GM21360 (cell line): Measurements from ENCODE around the gene GPR18.
A peak's percentile ranks its signal among the peaks of the same experiment; 100 is the strongest.
"Not testable (repeated sequence)": the region's sequence is repeated elsewhere in the genome, so short reads cannot be mapped to it uniquely, and the experiment has no call there.

Experiments used
- ATAC-seq: cut with Tn5 transposase; IDR thresholded peaks from one replicate; pipeline ENCODE4 v1.9.1; 2021; ENCODE audit warnings: mild to moderate bottlenecking, moderate library complexity; ENCODE audit not compliant: unreplicated experiment

Gene GPR18

DNA sequence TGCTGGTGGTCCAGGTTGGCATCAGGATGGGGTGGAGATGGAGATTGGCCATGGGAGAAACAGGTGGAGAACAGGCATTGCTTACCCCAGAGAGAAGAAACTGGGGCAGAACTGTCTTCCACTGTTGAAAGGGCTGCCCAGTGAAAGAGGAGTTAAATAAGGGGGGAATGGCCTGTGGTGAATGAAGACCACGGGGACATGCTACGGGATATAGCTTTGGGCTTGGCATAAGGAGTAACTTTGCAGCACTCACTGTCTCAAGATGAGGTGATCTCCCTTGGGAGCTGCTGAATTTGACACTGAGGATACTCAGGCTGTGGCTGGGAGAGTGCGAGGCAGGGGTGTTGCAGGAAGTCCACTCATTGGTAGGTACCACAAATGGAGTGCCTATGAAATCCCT lies 10.6 kb upstream of the GPR18 start:
- ATAC-seq, result no peak

DNA sequence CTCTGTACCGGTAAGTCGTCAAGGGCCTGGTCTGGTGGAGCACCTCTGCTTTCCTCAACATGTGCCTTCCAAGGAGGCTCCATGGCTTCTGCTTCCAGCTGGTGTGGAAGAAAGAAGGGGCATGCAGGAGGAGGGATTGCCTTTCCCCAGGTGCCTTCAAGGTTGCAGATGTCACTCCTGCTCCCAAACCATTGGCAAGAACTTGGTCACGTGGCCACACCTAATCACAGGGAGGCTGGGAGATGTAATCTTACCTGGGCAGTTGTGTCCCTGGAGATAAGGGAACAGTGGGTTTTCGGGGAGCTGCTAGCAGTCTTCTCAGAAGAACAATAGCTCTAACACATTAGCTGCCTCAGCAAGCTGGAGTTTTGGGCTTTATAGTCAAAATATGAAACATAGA lies 9.7 kb upstream of the GPR18 start:
- ATAC-seq, result no peak

DNA sequence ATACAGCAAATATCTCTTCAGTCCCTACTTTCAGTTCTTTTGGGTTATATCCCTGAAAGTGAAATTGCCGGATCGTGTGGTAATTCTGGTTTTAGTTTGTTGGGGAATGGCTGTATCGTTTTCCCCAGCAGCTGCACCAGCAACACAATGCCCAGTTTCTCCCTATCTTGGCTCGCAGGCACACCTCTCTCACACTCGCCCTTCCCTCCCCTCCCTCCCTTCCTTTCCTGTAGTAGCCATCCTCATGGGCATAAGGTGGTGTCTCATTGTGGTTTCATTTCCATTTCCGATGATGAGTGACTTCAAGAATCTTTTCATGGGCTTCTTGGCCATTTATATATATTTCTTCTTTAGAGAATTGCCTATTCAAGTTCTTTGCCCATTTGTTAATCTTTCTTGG lies 8.6 kb upstream of the GPR18 start:
- no peak for ATAC-seq

DNA sequence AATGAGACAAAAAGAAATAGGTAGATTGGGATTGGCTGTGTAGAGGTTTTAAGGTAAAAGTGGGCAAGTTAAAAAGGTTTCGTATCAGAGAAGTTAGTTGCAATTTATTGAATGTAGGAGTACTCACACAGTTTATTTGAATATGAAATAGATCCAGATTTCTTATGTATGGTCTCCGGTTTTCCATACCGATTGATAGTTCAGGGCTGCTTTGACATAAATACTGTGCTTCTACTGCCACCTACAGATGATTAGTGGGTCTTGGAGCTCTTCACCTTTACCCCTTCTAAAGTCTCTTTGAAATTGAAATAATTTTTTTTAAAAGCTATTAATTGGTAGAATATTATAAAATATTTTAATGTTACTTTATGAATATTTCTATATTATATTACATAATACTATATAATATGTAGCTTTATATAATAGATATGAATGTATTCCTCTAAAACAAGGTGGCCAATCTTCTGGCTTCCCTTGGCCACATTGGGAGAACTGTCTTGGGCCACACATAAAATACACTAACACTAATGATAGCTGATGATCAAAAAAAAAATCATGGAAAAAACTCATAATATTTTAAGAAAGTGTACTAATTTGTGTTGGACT lies 7.7 kb upstream of the GPR18 start:
- ATAC-seq, result no peak

DNA sequence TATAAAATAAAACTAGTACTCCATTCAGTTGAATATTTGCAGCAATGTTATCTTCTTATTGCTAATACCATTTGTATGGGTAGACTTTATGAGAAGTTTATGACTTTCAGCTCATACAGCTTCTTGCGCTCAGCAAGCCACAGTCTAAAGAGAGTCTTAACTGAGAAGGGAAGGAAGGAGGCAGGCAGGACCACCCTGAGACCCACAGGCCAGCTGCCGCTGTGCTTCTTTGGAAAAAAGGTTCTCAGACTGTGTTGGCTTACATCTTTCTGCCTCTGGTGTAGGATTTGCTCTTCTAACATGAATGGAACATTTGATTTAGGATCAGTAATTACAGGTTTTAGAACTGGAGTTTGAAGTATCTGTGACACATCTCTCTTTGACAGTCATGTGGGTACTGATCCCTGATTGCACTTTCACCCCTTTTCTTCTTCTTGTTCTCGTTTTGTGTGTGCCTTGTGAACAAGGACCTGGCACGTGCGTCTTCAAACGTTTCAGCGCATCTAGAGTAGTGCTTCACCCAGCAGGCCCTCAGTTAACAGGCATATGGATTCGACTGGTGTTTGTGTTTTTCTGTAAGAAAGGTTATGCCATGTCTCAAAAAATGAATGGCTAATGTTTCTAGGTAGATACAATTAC lies 7.1 kb upstream of the GPR18 start:
- ATAC-seq, result no peak

DNA sequence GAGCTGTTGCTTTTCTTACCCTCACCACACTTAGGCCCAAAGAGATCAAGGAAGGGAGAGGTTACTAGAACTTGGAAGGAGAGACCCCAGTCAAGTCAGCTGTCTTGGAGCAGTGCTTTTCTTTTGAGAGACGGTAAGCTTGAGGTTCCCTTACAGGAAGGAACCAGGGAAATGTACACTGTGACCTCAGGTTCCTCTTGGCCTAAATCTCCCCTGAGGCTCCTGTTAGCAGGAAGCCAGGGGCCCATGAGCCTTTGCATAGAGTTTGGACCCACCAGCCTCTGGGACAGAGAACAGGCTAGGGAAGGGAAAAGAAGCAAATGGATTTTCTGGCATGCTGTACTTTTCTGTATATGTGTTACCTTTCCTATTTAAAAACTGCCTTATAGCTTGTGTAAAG lies 5.9 kb upstream of the GPR18 start:
- no peak for ATAC-seq

DNA sequence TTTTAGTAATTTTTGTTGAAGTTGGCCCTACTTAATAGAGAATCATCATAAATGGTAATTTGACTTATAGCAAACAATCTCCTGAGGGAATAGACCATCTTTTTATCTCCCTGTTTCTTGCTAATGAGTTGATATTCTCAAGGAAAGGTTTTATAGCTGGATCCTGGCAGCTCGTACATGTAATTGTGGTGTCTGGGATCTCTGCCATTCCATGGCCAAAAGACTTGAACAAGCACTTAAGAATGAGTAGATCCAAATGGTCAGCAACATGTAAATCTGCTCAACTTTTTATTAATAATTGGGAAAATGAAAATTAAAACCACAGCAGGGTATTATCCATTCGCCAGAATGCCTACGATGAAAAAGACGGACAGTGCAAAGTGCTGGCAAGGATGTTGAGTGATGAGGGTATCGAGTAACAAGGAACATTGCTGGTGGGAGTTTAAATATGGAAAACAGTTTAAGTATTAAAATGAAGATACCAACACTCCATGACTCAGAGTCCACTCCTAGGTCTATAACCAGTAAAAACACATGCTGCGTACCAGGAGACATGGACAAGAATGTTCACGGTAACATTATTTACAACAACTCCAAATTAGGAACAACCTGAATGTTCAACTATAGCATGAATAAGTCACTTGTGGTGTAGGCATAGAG lies 5.1 kb upstream of the GPR18 start:
- no peak for ATAC-seq

DNA sequence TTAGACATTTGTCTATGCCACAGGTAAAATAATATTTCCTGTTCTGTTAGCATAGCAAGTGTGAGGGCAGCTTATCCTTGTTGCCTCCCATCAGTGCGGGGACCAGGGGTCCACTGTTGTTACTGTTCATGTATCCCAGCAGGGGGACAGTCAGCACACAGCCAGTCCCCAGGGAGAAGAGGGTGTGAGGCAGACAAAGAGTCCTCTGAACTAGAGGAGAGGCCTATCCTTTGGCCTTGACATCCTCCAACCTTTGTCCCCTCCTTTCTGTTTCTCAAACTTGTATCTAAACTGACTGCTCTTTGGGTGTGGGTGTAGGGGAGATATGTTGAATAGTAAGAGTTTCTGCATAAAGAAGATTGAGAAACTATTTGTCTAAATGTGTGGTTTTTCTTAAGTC lies 2.9 kb upstream of the GPR18 start:
- ATAC-seq, result no peak

DNA sequence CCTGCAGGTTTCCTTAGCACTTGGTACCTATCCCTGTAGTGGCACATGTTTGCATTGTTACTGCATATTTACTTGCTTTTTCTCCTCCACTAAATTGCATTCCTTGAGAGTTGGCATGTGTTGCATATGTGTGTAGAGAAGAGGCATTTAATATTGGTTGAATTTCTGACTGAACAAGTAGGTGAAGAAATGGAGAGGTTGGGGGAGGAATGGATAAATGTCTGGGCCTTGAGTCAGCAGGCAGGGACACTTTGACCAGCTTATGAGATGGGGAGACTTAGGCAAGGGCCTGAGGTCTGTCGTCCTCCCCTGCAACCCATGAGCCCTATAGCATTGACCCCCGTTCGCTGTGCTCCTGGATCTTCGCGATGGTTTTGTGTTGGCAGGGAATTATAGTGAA lies 2.0 kb upstream of the GPR18 start:
- ATAC-seq, result no peak

DNA sequence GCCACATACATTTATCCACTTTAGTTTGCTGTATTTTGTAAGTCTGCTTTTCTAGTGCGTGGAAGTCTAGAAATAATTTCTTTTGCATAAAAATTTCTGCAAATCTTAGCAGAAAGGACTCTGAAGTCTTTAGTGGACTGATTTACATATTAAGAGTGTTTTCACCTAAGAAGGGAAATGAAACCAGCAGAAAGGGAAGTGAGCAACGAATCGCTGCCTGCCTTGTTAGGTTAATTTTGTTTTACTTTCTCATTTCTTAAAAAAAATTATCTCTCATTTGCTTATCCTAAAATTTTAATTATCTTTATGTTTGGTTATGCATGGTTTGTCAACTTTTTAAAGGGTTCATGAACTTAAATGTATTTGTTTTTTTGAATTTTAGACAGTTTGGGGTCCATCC lies 767 bp upstream of the GPR18 start:
- no peak for ATAC-seq

DNA sequence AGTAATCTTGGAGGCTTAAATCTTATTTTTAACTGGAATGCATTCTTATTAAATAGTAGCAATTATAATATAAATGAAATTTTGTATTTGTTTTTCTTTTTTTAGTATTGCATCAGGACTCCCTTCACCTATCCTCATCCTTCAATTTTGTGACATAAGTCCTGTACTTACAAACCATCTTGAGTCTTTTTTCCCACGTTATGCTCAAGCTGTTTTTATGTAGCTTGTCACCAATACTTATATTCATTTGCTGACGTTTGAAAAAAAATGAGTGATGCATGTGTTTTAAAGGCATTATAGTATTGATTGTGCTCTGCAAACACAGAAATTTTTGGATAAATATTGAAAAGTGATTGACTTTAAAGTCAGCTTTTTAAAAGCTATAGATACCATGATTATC lies 888 bp downstream of the GPR18 start:
- no peak for ATAC-seq

DNA sequence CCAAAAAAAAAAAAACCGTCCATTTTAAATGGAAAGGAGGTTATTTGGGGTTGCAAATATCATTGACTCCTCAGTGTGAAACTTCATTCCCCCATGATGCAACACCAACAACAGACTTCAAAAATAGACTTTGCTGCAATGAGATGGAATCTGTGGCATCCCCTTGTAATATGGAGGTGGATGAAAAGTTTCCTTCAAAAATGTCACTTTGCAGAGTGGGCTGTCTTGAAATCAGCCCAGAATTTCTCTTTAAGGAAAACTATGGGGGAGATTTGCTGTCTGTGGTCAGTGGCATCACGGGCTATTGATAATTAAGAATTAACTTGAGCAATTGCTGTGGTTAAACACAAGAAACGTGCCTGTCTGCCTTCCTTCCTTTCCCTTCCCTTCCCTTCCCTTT lies 1.5 kb downstream of the GPR18 start:
- ATAC-seq, result no peak

DNA sequence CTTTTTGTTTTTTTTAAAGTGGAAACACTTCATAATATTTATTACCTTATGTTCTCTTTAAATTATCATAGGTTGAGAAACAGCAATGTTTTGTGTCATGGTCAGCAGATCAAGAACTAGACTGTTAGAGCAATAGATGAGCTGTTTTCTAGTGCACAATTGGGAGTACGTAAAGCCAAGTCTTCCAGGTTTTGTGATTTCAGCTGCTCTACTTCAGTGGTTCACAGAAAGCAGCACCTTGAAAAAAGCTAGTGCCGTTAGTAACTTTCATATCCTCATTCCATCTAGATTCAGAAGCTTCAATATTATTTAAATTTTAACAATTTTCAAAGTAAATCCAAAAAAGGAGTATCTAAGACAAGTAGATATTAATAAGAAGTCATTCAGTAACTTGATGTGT lies 1.9 kb downstream of the GPR18 start:
- ATAC-seq, result peak; percentile 33

DNA sequence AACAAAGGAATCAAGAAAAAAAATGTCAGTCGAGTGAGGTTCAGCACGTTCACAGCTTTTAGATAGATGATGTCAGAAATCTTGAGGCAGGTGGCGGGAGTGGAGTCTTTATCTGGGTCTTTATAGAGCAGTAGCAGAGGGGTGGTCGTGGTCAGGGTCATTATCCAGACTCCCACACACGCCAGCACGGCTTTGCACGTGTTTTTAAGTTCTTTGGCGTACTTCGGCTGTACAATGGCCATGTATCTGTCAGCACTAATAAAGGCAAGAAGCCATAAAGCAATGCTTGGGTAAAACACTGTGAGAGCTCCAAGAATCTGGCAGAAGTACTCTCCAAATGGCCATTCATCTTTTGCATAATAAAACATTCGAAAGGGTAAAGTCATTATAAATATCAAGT lies 2.9 kb downstream of the GPR18 start:
- ATAC-seq, result no peak

DNA sequence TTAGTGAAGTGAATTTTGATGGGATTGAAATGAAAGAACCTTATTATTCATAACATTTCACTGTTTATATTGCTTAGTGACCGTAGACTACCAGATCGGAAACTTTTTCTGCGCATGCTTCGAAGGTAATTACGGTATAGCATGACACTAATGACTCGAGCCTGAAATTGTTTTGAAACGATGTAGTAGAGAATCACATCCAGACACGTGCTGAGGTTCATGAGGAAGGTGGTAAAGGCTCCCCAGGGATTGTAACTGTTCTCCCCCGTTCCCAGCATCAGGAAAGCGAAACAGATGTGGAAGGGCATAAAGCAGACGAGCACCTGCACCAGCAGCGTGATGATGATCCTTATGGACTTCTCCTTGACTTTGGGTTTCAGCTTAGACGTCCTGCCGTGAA lies 3.3 kb downstream of the GPR18 start:
- no peak for ATAC-seq

DNA sequence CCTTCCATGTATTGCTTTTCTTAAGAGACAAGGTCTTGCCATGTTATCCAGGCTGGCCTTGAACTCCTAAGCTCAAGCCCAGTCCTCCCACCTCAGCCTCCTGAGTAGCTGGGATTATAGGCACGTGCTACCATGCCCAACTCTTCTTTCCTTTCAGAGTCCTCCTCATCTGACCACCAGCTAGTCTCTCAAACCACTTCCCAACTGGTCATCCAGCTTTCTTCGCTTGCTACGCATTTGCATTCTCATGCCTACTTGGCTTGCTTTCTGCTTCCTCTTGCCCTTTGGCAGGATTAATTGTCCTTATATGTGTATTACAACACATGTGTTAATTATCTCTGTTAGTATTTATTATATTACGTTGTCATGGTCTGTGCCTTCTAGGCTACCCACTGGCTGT lies 6.3 kb downstream of the GPR18 start:
- ATAC-seq, result no peak

DNA sequence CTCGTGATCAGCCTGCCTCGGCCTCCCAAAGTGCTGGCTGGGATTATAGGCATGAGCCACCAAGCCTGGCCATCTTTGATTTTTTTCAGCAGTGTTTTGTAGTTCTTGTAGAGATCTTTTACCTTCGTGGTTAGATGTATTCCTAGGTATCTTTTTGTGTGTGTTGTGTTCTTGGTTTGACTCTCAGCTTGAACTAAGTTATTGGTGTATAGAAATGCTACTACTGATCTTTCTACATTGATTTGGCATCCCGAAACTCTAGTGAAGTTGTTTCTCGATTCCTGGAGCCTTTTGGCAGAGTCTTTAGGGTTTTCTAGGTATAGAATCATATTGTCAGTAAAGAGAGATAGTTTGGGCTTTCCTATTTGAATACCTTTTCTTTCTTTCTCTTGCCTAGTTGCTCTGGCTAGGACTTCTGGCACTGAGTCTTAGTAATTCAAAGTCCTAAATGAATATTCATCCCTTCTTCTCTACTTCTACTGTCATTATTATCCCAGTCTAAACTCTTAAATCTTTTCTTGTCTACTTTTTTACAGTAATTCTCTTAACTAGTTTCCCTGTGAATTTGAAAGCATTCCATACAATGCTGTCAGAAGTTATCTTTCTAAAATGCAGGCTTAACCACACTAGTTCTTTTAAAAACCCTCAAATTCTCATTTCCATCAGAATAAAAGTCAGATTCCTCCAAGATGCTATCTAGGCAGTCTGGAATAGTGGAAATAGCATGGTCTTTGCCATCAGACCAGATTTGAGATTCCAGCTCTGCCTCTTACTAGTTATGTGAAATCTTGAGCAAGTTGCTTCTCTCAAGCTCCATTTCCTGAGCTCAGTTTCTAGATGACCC lies 7.0 kb downstream of the GPR18 start:
- no peak for ATAC-seq

DNA sequence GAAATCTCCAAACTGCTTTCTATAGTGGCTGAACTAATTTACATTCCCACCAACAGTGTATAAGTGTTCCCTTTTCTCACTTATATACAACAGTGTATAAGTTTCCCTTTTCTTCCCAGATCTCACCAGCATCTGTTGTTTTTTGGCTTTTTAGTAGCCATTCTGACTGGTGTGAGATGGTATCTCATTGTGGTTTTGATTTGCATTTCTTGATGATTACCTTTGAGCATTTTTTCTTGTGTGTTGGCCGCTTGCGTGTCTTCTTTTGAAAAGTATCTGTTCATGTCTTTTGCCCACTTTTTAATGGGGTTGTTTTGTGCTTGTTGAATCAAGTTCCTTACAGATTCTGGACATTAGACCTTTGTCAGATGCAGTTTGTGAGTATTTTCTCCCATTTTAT lies 8.6 kb downstream of the GPR18 start:
- not testable (repeated sequence) for ATAC-seq

DNA sequence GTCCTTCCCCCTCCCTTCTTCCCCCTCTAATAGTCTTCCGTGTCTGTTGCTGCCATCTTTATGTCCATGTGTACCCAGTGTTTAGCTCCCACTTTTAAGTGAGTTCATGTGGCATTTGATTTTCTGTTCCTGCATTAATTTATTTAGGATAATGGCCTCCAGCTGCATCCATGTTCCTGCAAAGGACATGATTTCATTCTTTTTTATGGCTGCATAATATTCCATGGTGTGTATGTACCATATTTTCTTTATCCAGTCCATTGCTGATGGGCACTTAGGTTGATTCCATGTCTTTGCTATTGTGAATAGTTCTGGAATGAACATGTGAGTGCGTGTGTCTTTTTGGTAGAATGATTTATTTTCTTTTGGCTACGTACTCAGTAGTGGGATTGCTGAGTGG lies 9.0 kb downstream of the GPR18 start:
- ATAC-seq, result not testable (repeated sequence)

DNA sequence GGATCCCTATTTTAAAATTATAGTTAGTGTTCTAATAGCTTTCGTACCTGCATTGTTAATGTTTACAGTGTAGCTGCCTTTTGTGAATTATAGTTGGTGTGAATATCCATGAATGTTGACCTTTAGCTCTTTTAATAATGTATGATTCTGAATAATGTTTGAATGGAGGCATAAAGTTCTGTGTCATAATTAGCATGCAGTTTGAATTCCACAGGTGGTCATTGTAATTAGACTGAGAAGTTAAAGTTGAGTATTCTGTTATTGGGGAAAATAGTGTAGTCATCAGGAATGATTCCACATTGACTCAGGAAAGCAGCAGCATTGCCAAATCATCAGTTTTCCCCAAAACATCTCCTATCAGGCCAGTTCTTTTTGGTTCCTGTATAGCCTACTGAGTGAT lies 12.1 kb downstream of the GPR18 start:
- no peak for ATAC-seq

DNA sequence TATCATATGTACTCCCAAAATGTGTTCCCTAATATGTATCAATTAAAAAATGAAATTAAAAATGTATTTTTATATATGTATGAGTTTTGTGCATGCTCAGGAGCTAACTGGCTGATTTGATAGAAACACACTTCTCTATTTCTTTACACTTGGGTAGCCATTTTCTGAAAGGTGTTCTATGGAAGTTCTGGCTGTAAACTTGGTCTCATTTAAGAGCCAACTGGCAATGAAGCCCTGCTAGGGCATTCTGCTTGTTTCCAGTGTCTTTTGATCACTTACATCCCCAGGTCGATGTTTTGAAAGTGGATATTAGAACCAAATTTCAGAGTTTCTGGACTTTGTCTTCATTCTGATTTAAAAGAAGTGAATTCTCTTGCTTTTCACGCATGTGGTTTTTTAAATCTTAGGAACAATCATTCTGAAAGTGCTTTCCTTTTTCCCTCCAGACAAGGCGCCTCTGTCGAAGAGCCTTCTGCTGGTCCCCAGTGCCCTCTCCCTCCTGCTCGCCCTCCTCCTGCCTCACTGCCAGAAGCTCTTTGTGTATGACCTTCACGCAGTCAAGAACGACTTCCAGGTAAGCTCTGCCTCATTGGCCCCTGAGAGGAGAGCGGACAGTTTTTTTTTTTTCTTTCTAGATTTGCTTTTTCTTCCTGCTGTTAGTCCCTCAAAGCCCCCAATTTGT lies 20.1 kb downstream of the GPR18 start:
- ATAC-seq, result peak; percentile 81
